Measurements from ENCODE around the gene TCF3.
"Not testable (repeated sequence)": the region's sequence is repeated elsewhere in the genome, so short reads cannot be mapped to it uniquely, and the experiment has no call there.

Gene TCF3

DNA sequence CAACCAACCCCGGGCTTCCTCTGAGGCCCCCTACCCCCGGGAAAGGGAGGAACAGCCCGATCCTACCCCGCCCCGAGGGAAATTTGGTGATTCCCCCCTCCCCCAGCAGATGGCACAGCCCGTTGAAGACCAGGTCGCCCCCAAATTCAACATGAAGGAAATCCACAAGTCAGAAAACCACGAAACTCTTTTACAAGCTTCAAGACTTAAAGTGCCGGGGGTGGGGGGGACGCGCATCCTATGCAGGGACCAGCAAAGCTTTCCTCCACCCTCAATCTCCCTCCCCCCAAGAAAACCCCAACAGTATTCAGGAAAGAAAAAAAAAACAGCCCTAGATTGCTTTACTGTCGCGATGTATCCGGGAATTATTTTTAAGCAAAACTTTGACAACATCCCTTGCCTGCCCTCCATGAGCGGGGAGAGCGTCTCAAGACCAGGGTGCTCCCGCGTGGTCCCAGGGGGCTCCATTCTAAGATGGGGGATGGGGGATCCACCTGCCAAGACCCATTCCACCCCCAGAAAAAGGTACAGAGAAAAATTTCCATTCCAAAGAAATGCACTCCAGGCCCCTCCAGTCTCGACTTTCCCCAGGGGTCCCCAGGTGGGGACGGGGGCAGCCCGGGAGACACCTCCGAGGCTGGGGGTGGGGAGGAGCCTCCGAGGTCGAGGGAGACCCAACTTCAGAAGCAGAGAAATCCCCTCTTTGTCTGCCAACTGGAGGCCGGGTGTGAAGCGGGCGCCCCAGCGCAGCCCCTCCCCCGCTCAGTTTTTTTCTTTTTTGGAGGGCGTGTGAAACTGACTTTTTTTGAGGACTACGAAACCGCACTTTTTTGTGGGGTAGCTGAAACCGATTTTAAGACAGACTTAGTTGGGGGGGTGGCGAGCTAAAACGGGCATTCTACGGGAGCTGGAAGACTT lies 1.5 kb downstream of the TCF3 start:
- peak in 1 of 3 donors; percentile 38 for DNase-seq (ENCODE audit: low read depth in 3 of 3)

DNA sequence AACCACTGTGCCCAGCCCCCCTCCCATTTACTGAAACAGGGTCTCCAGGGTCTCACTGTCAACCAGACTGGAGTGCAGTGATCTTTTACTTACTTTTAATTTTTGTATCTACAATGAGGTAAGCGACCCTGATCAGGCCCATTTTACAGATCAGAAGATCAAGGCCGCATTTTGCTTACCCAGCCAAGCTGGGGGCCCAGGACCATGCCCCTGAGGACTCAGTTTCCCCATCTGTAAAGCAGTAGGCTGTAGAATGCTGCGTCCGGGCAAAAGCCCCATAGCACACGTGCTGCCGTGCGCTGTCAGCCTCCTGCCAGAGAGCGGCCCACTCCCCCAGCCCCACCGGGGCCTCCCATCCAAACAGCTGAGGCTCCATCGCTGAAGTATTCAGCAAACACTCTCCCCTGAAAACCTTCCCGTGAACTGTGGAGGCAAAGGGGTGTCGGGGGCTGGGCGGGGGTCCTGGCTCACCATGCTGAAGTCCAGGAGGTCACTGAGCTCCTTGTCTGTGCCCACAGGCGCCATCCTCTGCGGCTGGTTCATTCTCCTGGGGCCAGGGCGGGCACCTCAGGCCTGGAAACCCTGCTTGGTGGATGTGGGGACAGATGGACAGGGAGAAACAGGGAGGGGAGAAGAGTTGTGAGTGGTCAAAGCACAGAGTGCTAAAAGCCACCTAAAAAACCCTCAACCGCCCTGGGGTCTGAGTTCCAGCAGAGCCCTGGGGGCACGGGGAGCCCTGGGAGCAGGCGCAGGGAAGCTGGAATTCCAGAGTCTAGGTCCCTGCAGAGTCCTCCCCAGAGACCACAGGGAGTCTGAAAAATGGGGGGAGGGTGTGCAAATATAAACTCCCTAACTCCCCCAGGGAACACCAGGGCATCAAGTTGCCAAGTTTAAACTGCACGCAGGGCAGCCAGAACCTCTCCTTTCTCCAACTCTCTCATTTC lies 2.4 kb downstream of the TCF3 start:
- no peak for DNase-seq (ENCODE audit: low read depth in 3 of 3)

DNA sequence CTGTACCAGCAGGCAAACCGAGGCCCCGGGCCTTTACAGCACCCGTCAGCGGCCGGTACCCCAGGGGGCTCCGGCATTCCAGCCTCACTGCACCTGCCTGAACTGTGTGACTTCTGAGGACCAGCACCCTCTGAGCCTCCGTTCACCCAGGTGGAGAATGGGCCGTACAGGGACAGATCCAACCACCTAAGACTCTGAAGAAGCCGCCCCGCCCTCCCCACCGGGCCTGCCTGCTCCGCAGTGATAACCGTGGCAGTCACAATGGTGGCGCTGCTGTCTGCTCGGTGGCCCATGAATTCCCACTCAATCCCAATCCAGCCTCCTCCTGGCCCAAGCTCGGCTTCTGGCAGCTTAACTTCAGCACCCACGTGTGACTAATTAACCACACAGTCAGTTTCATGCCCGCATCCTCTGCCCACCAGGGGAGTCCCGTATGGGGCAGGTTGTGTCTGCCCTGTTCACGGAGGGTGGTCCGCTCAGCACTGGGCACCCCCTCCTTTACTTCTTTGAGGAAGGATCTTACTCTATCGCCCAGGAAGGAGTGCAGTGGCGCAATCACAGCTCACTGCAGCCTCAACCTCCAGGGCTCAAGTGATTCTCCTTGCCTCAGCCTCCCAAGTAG lies 3.4 kb downstream of the TCF3 start:
- no peak for DNase-seq (ENCODE audit: low read depth in 3 of 3)

DNA sequence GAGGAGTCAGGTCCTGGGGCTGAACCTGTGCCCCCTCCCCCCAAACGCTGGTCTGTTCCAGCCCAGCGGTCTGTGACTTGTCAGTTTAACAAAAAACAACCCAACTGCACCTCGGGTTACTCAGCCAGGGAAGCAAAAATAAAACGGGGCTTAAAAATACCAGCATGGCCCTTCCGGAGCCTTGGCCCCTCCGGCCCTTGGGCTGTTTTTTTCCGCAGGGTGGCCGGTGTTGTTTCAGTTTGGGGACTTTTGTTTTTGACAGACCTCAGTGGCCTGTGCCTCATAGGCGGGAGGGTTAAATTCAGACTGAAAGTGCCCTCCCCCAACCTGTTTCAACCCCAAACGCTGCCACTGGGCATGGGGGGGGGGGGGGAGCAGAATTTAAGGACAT lies 4.0 kb downstream of the TCF3 start:
- no peak for DNase-seq (ENCODE audit: low read depth in 3 of 3)

DNA sequence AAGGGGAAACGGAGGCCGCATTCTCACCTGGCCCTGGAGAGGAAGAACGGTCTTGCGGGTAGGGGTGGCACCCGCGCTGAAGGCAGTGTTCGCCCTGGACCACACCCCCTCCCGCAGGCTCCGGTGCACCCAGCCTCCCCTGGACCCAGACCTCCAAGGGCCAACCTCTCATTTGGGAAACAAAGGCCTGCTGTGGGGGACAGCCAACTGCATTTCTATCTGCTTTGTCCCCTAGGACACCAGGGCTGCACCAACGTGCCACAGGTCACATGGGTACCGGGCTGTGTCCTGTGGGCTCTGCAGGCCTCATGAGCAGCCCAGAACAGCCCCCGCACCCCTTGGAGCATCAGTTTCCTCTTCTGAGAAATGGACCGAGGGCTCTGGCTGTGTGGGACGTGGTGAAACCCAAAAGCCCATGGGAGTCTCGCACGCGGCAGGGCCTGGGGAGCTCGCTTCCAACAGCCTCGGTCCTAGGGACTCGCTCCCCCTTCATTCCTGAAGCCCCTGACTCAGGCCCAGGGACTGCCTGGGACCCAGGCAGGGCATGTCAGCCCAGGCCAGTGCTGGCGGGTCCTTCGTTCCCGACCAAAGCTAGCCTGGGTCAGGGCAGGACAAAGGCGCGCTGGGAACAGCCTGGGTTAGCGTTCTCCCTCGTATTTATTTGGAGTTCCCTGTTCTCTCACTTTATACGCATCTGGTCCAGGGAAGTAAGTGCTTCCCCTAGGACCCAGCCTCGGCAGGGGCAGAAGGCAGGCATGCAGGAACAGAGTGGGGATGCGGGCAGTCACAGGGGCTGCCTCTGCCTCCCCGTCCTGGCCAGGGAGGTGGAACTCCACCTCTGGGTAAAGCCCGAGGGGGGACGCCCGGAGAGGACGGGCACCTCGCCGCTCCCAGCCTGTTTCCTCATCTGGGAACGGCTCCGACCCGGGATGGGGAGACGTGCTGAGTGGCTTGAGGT lies 4.6 kb downstream of the TCF3 start:
- DNase-seq (ENCODE audit: low read depth in 3 of 3): no peak

DNA sequence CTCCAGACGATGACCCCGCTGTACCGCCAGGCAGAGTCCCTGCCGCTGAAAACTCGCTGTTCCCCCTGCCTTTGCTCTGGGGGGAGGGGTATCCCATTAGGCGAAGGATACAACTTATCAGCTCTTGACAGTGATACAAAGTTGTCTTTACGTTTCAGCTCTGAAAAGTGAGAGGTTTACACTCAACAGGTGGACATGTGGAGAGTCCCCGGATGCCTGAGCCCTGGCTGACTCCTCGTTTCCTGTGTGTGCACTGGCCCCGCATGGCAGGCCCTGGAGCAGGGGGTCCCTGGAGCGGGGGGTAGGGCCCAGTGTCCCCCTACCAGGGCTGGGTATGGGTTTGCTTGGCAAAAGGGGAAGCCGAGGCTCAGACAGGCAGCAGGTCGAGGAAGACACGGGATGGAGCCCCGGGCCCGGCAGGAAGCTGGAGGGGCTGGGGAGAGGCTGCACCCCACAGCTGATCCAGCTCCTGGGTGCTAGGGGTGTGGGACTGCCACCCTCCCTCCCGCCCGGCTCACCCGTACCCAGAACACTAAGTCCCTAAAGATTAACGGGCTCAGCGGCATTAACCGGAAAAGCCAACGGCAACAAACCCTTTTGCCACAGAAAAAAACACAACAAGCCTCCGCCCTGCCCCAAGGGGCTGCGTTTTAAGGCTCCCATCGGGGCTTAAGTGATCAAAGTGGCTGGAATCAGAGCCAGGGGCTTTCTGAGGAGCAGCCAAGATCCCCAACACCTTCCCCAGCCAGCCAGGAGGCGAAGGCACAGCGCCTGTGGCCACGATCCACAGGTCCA lies 5.6 kb downstream of the TCF3 start:
- DNase-seq (ENCODE audit: low read depth in 3 of 3): no peak

DNA sequence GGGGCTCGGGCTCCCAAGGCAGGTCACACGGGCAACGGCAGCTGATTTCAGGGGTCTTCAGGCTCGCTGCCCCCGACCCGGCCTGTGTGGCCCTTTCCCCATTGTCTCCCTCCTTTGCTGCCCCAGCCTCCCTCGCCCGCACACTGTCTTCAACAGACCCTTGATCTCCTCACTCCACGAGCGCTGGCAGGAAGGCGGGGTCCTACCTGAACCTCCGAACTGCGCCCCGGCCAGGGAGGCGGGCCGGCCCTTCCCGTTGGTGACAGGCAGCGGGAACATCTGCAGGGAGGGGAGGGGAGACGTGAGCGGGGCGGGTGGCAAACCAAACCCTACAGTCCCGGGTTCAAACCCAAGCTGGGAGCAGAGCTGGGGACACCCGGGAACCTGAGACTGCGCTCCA lies 6.3 kb downstream of the TCF3 start:
- DNase-seq (ENCODE audit: low read depth in 3 of 3): no peak

DNA sequence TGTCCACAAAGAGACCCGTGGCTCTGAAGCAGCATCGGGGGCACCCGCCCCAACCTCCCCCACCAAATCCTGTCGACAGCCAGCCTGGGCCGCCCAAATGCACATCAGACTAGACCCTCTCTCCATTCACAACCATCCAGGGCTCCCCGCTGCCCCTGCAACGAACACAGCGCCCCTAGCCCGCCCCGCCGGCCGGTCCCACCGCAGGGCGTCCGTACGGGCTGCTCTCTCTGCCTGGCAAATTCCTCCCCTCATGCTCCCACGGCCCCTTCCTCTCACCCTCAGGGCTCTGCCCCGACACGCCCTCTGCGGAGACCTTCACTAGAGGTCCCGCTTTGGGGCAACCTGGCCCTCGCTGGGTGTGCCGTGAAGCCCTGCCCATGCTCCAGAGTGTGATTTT lies 7.1 kb downstream of the TCF3 start:
- DNase-seq (ENCODE audit: low read depth in 3 of 3): no peak

DNA sequence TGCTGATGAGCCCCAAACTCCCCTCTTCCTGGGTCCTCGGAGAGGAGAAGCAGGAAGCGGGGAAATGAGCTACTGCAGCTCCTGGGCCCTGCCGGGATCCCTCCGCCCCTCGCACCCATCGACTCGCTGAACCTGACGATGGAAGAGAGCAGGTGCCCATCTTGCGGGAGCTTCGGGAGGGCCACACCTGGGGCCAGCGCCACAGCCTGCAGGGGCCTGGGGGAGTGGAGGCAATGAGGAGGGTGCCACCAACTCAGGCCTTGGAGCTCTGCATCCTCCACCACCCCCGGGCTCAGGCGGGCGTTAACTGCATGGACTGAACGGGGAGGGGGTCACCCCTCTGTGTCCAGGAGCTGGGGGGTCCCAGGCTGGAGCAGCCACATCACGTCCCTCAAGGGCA lies 8.3 kb downstream of the TCF3 start:
- no peak for DNase-seq (ENCODE audit: low read depth in 3 of 3)

DNA sequence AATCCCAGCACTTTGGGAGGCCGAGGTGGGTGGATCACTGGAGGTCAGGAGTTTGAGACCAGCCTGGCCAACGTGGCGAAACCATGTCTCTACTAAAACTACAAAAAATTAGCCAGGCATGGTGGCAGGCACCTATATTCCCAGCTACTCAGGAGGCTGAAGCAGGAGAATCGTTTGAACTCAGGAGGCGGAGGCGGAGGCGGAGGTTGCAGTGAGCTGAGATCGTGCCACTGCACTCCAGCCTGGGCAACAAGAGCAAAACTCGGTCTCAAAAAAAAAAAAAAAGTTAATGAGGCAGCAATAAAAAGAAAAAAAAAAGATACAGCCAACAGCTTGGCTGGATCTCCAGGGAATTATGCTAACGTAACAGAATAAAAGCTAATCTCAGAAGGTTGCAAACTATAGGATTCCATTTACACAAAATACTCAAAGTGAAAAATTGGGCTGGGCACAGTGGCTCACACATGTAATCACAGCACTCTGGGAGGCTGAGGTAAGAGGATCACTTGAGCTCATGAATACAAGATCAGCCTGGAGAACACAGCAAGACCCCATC lies 11.4 kb downstream of the TCF3 start:
- not testable (repeated sequence) for DNase-seq (ENCODE audit: low read depth in 3 of 3)

DNA sequence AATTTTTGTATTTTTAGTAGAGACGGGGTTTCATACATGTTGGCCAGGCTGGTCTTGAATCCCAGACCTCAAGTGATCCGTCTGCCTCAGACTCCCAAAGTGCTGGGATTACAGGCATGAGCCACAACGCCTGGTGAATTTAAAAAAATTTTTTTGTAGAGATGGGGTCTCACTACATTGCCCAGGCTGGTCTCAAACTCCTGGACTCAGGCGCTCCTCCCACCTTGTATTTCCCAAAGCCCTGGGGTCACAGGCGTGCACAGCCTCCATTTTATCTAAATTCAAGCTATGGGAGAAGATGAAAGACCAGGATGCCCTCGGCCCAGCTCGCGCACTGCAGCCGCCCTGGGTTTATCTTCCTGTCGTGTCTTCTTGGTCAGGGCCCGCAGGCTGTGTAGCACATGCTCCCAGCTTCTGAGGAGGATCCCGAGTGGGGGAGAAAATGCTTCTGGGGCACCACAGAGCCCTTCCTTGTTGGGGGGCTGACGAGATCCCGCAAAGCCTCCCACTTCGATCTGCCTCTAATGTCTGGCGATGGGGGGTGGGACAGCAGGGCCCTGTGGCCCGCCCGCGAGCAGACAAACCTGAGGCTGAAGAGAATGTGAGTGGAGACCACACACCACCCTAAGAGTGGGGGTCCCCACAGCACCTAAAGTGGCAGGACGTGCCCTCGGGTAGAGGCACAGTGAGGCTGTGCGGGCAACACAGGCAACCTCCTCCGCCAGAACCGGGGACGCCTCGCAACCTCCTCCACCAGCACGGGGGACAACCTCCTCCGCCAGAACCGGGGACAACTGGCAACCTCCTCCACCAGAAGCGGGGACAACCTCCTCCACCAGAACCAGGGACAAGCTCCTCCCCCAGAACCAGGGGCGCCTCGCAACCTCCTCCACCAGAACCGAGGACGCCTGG lies 15.8 kb downstream of the TCF3 start:
- no peak for DNase-seq (ENCODE audit: low read depth in 3 of 3)

DNA sequence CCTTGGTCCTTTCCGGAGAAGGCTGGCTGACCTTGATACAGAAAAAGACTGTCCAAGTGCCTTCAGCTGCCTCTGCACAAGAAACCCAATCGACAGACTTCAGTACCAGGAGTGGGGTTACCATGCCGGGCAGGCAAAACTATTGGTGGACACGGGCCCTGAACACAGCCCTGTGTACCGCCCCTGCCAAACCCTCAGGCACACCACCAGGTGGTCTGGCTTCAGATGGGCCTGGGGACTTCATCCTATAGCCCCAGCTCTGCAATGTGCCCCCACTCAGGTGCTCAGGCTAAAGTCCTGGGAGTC lies 17.5 kb downstream of the TCF3 start:
- DNase-seq (ENCODE audit: low read depth in 3 of 3): no peak

DNA sequence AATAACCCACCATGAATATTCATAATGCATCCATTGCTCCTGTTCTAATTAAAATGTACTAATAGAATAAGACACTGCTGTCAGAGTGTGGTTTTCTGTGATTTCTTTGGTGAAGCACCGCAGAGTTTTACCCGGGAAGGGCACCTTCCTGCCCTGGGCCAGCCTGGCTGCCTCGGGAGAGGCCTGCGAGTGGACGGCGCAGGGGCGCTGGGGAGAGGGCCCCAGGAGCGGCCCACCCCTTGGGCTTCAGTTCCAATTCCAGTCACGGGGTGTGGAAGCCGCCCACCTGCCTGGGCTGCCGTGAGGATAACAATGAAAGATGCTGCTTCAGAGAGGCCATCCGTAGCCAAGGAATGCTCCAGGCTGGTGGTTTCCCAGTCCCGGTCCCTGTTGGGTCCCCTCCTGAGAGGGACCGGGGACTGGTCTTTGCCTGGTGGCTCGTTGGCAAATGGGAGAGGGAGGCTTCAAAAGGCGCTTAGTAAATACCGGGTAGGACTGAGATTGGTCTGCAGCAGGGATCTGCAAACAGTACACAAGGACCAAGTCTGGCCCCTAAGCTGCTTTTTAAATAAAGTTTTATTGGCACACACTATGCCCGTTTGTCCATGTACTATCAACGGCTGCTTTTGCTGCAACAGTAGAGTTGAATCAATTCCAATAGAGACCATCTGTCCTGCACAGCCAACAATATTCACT lies 18.0 kb downstream of the TCF3 start:
- DNase-seq (ENCODE audit: low read depth in 3 of 3): no peak

DNA sequence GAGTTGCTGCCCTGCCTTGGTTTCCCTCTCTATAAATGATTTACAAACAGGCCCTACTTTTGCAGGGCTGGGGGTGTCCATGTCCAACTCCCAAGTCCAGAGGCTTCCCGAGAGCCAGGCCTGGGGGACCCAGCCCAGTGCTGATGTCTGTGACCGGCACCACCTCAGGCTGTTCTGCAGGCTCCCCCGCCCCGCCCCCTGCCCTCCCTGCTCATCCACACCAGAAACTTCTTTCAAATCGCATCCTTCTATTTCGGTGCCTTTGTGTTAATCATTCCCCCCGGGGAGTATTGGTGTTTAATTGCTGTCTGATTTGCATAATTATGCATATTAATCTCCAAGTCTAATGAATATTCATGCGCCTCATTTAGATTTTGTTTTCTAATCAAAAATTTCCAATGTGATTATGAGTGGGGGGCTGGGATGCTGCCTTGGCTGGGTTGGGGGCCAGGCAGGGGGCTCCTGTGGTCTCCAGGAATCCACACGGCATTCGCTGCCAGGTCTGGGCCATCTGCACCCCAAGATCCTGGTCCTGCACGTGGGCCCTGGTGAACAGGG lies 19.1 kb downstream of the TCF3 start:
- DNase-seq (ENCODE audit: low read depth in 3 of 3): no peak

DNA sequence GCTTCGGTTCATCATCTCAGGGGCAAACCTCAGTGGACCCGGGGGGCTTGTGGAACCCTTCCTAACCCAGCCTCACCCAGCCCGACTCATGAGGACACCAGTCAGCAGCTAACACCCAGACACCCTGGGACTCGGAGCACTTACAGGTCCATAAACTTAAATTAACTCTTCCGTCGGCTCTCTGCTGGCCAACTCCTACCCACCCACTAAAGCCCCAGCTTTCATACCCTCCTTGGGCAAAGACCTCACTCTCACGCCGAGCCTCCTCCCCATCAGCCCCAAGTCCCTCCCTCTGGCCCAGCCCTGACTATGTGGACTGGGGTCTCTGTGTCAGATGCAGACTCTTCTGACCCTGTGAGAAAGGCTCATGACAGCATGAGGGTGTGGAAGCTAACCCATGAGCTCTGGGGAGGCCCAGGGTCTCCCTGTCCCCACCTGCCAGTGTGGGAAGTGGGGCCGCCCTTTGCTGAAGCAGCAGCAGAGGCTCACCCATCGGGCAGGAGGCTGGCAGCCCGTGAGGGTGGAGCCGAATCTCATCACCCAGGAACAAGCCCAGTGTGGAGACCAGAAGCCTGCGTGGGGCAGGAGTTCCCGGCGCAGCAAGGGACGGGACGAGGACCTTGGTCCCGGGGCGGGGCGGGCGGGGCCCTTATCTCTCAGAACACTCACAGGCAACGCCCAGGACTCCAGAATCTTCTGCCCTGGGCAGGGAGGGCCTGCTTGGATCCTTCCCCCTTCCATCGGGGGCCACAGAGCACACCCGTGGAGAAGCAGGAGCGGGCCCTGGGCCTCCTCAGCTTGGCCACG lies 19.8 kb downstream of the TCF3 start:
- no peak for DNase-seq (ENCODE audit: low read depth in 3 of 3)

DNA sequence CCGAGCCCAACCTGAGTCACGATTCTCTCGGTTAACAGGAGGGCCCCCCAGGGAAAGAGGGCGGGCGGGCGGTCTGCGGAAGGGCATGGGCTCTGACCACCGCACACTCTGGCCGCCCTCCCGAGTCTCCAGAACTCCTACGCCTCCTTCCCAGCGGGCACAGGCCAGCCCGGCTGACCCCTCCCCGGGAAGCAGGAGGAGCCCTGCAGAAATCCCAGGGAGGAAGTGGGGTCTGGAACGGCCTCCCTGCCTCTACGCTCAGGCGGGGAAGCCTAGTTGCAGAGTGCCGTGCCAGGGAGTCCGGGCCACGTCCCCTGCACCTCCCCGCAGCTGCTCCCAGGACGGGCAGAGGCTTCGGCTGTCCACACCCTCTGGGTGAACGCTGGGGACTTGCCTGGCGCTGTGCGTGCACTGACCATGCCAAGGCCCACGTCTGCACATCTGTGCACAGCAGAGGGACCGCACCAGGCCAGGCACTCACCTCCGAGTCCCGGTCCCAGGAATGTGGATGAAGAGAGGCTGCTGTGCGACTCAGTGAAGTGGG lies 20.8 kb downstream of the TCF3 start:
- no peak for DNase-seq (ENCODE audit: low read depth in 3 of 3)

DNA sequence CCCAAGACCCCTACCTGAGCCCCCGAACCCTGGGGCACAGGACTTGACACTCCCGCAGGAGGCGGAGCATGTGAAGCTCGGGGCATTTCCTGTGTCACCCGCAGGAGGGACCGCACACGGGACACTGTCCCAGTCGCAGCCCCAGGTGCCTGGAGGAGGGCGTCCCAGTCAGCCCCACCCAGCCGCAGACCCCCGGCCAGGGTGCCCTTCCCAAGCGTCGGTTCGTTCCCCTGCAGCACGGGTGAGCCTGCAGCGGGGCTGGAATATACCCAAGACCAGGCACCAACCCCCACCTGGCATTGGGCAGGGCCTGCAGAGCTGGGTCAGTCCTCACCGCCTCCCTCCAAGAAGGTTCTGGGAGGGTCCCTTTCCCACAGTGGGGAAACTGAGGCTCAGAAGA lies 21.6 kb downstream of the TCF3 start:
- DNase-seq (ENCODE audit: low read depth in 3 of 3): no peak
